Type B pancreatic cell (in vitro differentiated cells): ENCODE measurements around the gene CRABP1. TPM values are rescaled to one million over a fixed set of nuclear protein-coding genes. Genes with fewer than 3 reads are reported as not detected.

Experiments
- DNase-seq: peaks from one replicate; pipeline ENCODE4 v3.0.0; 2021; ENCODE audit warnings: mixed read lengths; ENCODE audit not compliant: unreplicated experiment; ENCODE audit errors: extremely low spot score
- H3K27ac Mint-ChIP-seq: 2 replicates; pipeline ENCODE4 v1.8.0; 2021; ENCODE audit warnings: mild to moderate bottlenecking, mixed read lengths
- H3K27me3 Mint-ChIP-seq: 2 replicates; pipeline ENCODE4 v1.8.0; 2021; ENCODE audit warnings: mixed read lengths
- H3K36me3 Mint-ChIP-seq: 2 replicates; pipeline ENCODE4 v1.8.0; 2021; ENCODE audit warnings: mixed read lengths
- H3K4me1 Mint-ChIP-seq: one replicate; pipeline ENCODE4 v1.8.0; 2021; ENCODE audit warnings: mixed read lengths; ENCODE audit not compliant: unreplicated experiment
- H3K4me3 Mint-ChIP-seq: 2 replicates; pipeline ENCODE4 v1.8.0; 2021; ENCODE audit warnings: mild to moderate bottlenecking, mixed read lengths
- H3K9me3 Mint-ChIP-seq: 2 replicates; pipeline ENCODE4 v1.8.0; 2021; ENCODE audit warnings: mixed read lengths
- CTCF ChIP-seq: fragments of 200-600 bp; sonication (generic); conservative IDR thresholded peaks from 2 replicates; pipeline ENCODE4 v1.5.0; 2021; ENCODE audit warnings: antibody characterized with exemption, mild to moderate bottlenecking
- total RNA-seq: library from RNA; stranded (reverse); gene quantifications from 2 replicates; pipeline ENCODE4 v1.2.1, GENCODE V29; 2021; ENCODE audit warnings: low replicate concordance

CRABP1 gene
- total RNA-seq, 1 donor from 2014 or later, result 685 TPM

GRCh38 chr15:78307976-78308375, 32.2 kb upstream of the CRABP1 start:
- Mint-ChIP-seq H3K36me3 (no peaks in the 10 kb centered on the region), H3K4me1 (peaks cover 21% of the 10 kb centered on the region), H3K9me3 (no peaks in the 10 kb centered on the region), H3K27me3 (peaks cover 10% of the 10 kb centered on the region), H3K27ac (peak overlapping the region; percentile 48), H3K4me3 (no peak overlapping the region)
- no peak for TF ChIP-seq CTCF
- no peak for DNase-seq

GRCh38 chr15:78308422-78309032, 31.6 kb upstream of the CRABP1 start:
- H3K9me3 Mint-ChIP-seq, result no peaks in the 10 kb centered on the region
- H3K27me3 Mint-ChIP-seq, result peaks cover 10% of the 10 kb centered on the region
- peak overlapping the region; percentile 48 for H3K27ac Mint-ChIP-seq
- peaks cover 24% of the 10 kb centered on the region for H3K4me1 Mint-ChIP-seq
- H3K36me3 Mint-ChIP-seq, result no peaks in the 10 kb centered on the region
- DNase-seq, result peak; percentile 89
- peak; percentile 99 for TF ChIP-seq CTCF
- no peak overlapping the region for H3K4me3 Mint-ChIP-seq

GRCh38 chr15:78311292-78311691, 28.9 kb upstream of the CRABP1 start:
- Mint-ChIP-seq H3K4me1 (peaks cover 28% of the 10 kb centered on the region), H3K36me3 (no peaks in the 10 kb centered on the region), H3K27me3 (peaks cover 10% of the 10 kb centered on the region), H3K4me3 (no peak overlapping the region), H3K27ac (no peak overlapping the region), H3K9me3 (no peaks in the 10 kb centered on the region)
- TF ChIP-seq CTCF, result no peak
- DNase-seq, result no peak

GRCh38 chr15:78312536-78312935, 27.6 kb upstream of the CRABP1 start:
- TF ChIP-seq CTCF, result no peak
- Mint-ChIP-seq H3K27me3 (peaks cover 10% of the 10 kb centered on the region), H3K9me3 (no peaks in the 10 kb centered on the region), H3K36me3 (no peaks in the 10 kb centered on the region), H3K27ac (peak overlapping the region; percentile 52), H3K4me1 (peaks cover 40% of the 10 kb centered on the region), H3K4me3 (peak overlapping the region; percentile 7)
- DNase-seq, result no peak

GRCh38 chr15:78312957-78313356, 27.2 kb upstream of the CRABP1 start:
- Mint-ChIP-seq H3K4me3 (peak overlapping the region; percentile 7), H3K9me3 (no peaks in the 10 kb centered on the region), H3K36me3 (no peaks in the 10 kb centered on the region), H3K4me1 (peaks cover 41% of the 10 kb centered on the region), H3K27ac (peak overlapping the region; percentile 52), H3K27me3 (peaks cover 8% of the 10 kb centered on the region)
- TF ChIP-seq CTCF, result no peak
- DNase-seq, result no peak
